ENCODE results near the gene GCLC. TPM values are rescaled to one million over a fixed set of nuclear protein-coding genes. Genes with fewer than 3 reads are reported as not detected.

Gene GCLC
- total RNA-seq (2014; rRNA removed; shearing (Covaris generic)) = 16.9 and 18.4 TPM in 2 replicates

GRCh38 chr6:53544470-53545308 lies at the start of gene GCLC:
TSS of gene GCLC (minus strand) at chr6:53545101. CDS start at chr6:53544645, 456 bp downstream.

Other genes starting within 250 kb of the GCLC start
- 37.3 and 37.4 TPM in 2 replicates for gene ELOVL5, start 196.2 kb downstream of the GCLC start, total RNA-seq (2014; rRNA removed; shearing (Covaris generic))
- gene KLHL31, start 120.7 kb upstream of the GCLC start, total RNA-seq (2014; rRNA removed; shearing (Covaris generic)) = 3.1 and 3.8 TPM in 2 replicates
- gene LRRC1, start 249.9 kb upstream of the GCLC start, total RNA-seq (2014; rRNA removed; shearing (Covaris generic)) = 5.6 and 5.8 TPM in 2 replicates

All from A375 (cell line).